HG03196 (cell line): ENCODE measurements around the gene ICAM2.
"Not testable (repeated sequence)": the region's sequence is repeated elsewhere in the genome, so short reads cannot be mapped to it uniquely, and the experiment has no call there.

Experiments used
- ATAC-seq: cut with Tn5 transposase; IDR thresholded peaks from one replicate; pipeline ENCODE4 v1.9.1; 2021; ENCODE audit not compliant: unreplicated experiment

ICAM2 gene

GRCh38 chr17:63997341-63998048 lies 22.9 kb downstream of the ICAM2 start:
- ATAC-seq: no peak

- ATAC-seq: no peak
Measured at GRCh38 chr17:63996430-63997182, 23.8 kb downstream of the ICAM2 start.

GRCh38 chr17:63995626-63996025 lies 24.8 kb downstream of the ICAM2 start:
- ATAC-seq: no peak

- no peak for ATAC-seq
Measured at GRCh38 chr17:63993368-63993985, 27.0 kb downstream of the ICAM2 start.

GRCh38 chr17:63991611-63992010 lies 28.8 kb downstream of the ICAM2 start:
- ATAC-seq: no peak

GRCh38 chr17:63989622-63990345 lies 30.6 kb downstream of the ICAM2 start:
- no peak for ATAC-seq

GRCh38 chr17:63988741-63989621 lies 31.5 kb downstream of the ICAM2 start:
- no peak for ATAC-seq

- ATAC-seq: no peak
Measured at GRCh38 chr17:63988127-63988478, 32.3 kb downstream of the ICAM2 start.

- no peak for ATAC-seq
Measured at GRCh38 chr17:63987221-63988126, 33.0 kb downstream of the ICAM2 start.

- ATAC-seq: no peak
Measured at GRCh38 chr17:63986821-63987220, 33.6 kb downstream of the ICAM2 start.

- no peak for ATAC-seq
Measured at GRCh38 chr17:63985387-63986140, 34.9 kb downstream of the ICAM2 start.

- no peak for ATAC-seq
Measured at GRCh38 chr17:63984651-63985386, 35.6 kb downstream of the ICAM2 start.

GRCh38 chr17:63984236-63984635 lies 36.2 kb downstream of the ICAM2 start:
- no peak for ATAC-seq

GRCh38 chr17:63983320-63983719 lies 37.1 kb downstream of the ICAM2 start:
- no peak for ATAC-seq

- ATAC-seq: not testable (repeated sequence)
Measured at GRCh38 chr17:63982641-63983040, 37.8 kb downstream of the ICAM2 start.

GRCh38 chr17:63978272-63979200 lies 41.9 kb downstream of the ICAM2 start:
- ATAC-seq: no peak

- ATAC-seq: no peak
Measured at GRCh38 chr17:63976702-63977101, 43.7 kb downstream of the ICAM2 start.
